H1 (cell line): ENCODE results near the gene BBS1. TPM values are rescaled to one million over a fixed set of nuclear protein-coding genes. Genes with fewer than 3 reads are reported as not detected.

Experiments
- CTCF ChIA-PET: fragments of 300-600 bp; sonication (Branson Sonifier 250); formaldehyde crosslinking; loops from one replicate; lab custom pipeline; 2021; ENCODE audit not compliant: partially characterized antibody; lab: Charles Lee
- POLR2A ChIA-PET: fragments of 300-600 bp; sonication (Branson Sonifier 250); formaldehyde crosslinking; loops from one replicate; lab custom pipeline; 2021; ENCODE audit warnings: inconsistent platforms; ENCODE audit not compliant: partially characterized antibody; lab: Charles Lee
- DNase-seq, 2 experiments: peaks; one replicate each; pipeline versions ENCODE4 v3.0.0 to v3.0.0-alpha.2; 2010 to 2022; ENCODE audit warnings: low spot score in 2 of 2, low read depth in 1 of 2, mixed read lengths in 1 of 2
- FAIRE-seq: peaks from 2 replicates; lab custom pipeline; 2011; peaks lifted over from hg19 to GRCh38; lab: Jason Lieb, UNC
- H2AFZ ChIP-seq: 2 replicates; pipeline ENCODE4 v1.8.1; 2012; ENCODE audit warnings: low read length, inconsistent platforms
- H2AK5ac ChIP-seq: 2 replicates; pipeline ENCODE4 v1.6.1; 2013; ENCODE audit warnings: low read depth, low read length
- H2BK120ac ChIP-seq: replicated peaks from 2 replicates; pipeline ENCODE3; 2013; ENCODE audit warnings: low read depth, low read length, inconsistent platforms
- H2BK12ac ChIP-seq: 2 replicates; pipeline ENCODE4 v1.6.1; 2013; ENCODE audit warnings: low read depth, low read length
- H2BK15ac ChIP-seq: 2 replicates; pipeline ENCODE4 v1.6.1; 2013; ENCODE audit warnings: low read length
- H2BK20ac ChIP-seq: 2 replicates; pipeline ENCODE4 v1.6.1; 2013; ENCODE audit warnings: low read length
- H2BK5ac ChIP-seq: 2 replicates; pipeline ENCODE4 v1.6.1; 2013; ENCODE audit warnings: low read depth, low read length
- H3K14ac ChIP-seq: 2 replicates; pipeline ENCODE4 v1.6.1; 2013; ENCODE audit warnings: inconsistent platforms; ENCODE audit not compliant: insufficient read length
- H3K18ac ChIP-seq: 2 replicates; pipeline ENCODE4 v1.6.1; 2013; ENCODE audit warnings: low read length; ENCODE audit errors: extremely low read depth
- H3K23ac ChIP-seq: 2 replicates; pipeline ENCODE4 v1.6.1; 2013; ENCODE audit warnings: inconsistent platforms; ENCODE audit not compliant: insufficient read length
- H3K23me2 ChIP-seq: 2 replicates; pipeline ENCODE4 v1.6.1; 2013; ENCODE audit warnings: low read depth, low read length
- H3K27ac ChIP-seq: 2 replicates; pipeline ENCODE4 v1.6.1; 2011; ENCODE audit warnings: low read depth, low read length, inconsistent platforms
- H3K27me3 ChIP-seq, 4 experiments: replicated peaks in 1 of 4; 1 replicate in 1 of 4; 2 replicates in 3 of 4; pipeline versions ENCODE4 v1.6.1 to v1.8.1; 2011 to 2013; ENCODE audit warnings: low read length in 3 of 4, mild to moderate bottlenecking in 3 of 4, inconsistent platforms in 2 of 4, mixed read lengths in 2 of 4, moderate library complexity in 1 of 4; ENCODE audit not compliant: control insufficient read depth in 3 of 4, insufficient read depth in 3 of 4; ENCODE audit errors: extremely low read depth in 1 of 4
- H3K36me3 ChIP-seq, 4 experiments: 2 replicates each; pipeline versions ENCODE4 v1.6.1 to v1.8.1; 2011 to 2013; ENCODE audit warnings: mild to moderate bottlenecking in 4 of 4, low read length in 3 of 4, moderate library complexity in 2 of 4, control low read depth in 1 of 4, inconsistent platforms in 1 of 4; ENCODE audit not compliant: insufficient read depth in 4 of 4, control insufficient read depth in 2 of 4
- H3K4ac ChIP-seq: replicated peaks from 2 replicates; pipeline ENCODE3; 2013; ENCODE audit warnings: low read length, low read depth, mixed read lengths, inconsistent platforms; ENCODE audit not compliant: insufficient read length
- H3K4me1 ChIP-seq, 4 experiments: replicated peaks in 1 of 4; 1 replicate in 1 of 4; 2 replicates in 3 of 4; pipeline versions ENCODE4 v1.6.1 to v1.8.1; 2011 to 2013; ENCODE audit warnings: low read length in 3 of 4, inconsistent platforms in 2 of 4, mixed read lengths in 1 of 4; ENCODE audit not compliant: insufficient read depth in 4 of 4, control insufficient read depth in 3 of 4
- H3K4me2 ChIP-seq, 2 experiments: 2 replicates each; pipeline versions ENCODE4 v1.6.1 to v1.8.1; 2011 to 2013; ENCODE audit warnings: low read depth in 2 of 2, low read length in 2 of 2, control low read depth in 1 of 2, inconsistent platforms in 1 of 2, mild to moderate bottlenecking in 1 of 2; ENCODE audit not compliant: insufficient read depth in 1 of 2
- H3K4me3 ChIP-seq, 4 experiments: fragments of 200-600, 300-600 bp in 1 of 4; sonication (generic), shearing (Covaris generic), sonication (Bioruptor Twin) in 1 of 4; 2 replicates each; pipeline versions ENCODE4 v1.5.1 to v1.8.1; 2011 to 2016; ENCODE audit warnings: low read length in 4 of 4, low read depth in 3 of 4, control low read depth in 2 of 4, inconsistent platforms in 2 of 4, mild to moderate bottlenecking in 2 of 4, mixed read lengths in 1 of 4, moderate library complexity in 1 of 4; ENCODE audit not compliant: insufficient read depth in 2 of 4; ENCODE audit errors: extremely low read depth in 1 of 4
- H3K56ac ChIP-seq: replicated peaks from 2 replicates; pipeline ENCODE3; 2013; ENCODE audit warnings: low read depth, mild to moderate bottlenecking, mixed read lengths, low read length, inconsistent platforms; ENCODE audit not compliant: insufficient read length
- H3K79me1 ChIP-seq: 2 replicates; pipeline ENCODE4 v1.6.1; 2013; ENCODE audit warnings: low read depth, low read length, control low read depth
- H3K79me2 ChIP-seq, 2 experiments: 2 replicates each; pipeline versions ENCODE4 v1.6.1 to v1.8.1; 2012 to 2013; ENCODE audit warnings: low read length in 2 of 2, mild to moderate bottlenecking in 2 of 2, inconsistent platforms in 1 of 2; ENCODE audit not compliant: insufficient read depth in 2 of 2, control insufficient read depth in 1 of 2
- H3K9ac ChIP-seq, 4 experiments: replicated peaks in 1 of 4; 1 replicate in 1 of 4; 2 replicates in 3 of 4; pipeline versions ENCODE4 v1.6.1 to v1.8.1; 2011 to 2013; ENCODE audit warnings: low read depth in 3 of 4, low read length in 3 of 4, control low read depth in 2 of 4, mild to moderate bottlenecking in 2 of 4, moderate library complexity in 2 of 4, inconsistent platforms in 1 of 4; ENCODE audit errors: extremely low read depth in 1 of 4
- H3K9me3 ChIP-seq, 2 experiments: 2 replicates each; pipeline versions ENCODE4 v1.6.1 to v1.8.1; 2012 to 2013; ENCODE audit warnings: mild to moderate bottlenecking in 2 of 2, moderate library complexity in 2 of 2, control low read depth in 1 of 2, inconsistent platforms in 1 of 2, low read depth in 1 of 2, low read length in 1 of 2, mixed read lengths in 1 of 2; ENCODE audit not compliant: insufficient read depth in 2 of 2
- H4K20me1 ChIP-seq, 2 experiments: replicated peaks in 1 of 2; 2 replicates each; pipeline versions ENCODE3 to v1.8.1; 2011 to 2013; ENCODE audit warnings: inconsistent platforms in 2 of 2, low read length in 2 of 2, mild to moderate bottlenecking in 1 of 2; ENCODE audit not compliant: insufficient read depth in 2 of 2, control insufficient read depth in 1 of 2
- H4K5ac ChIP-seq: 2 replicates; pipeline ENCODE4 v1.6.1; 2013; ENCODE audit warnings: low read length, low read depth, mixed read lengths, inconsistent platforms; ENCODE audit not compliant: insufficient read length
- H4K8ac ChIP-seq: 2 replicates; pipeline ENCODE4 v1.8.0; 2013; ENCODE audit warnings: mild to moderate bottlenecking, moderate library complexity, low read length, inconsistent platforms; ENCODE audit not compliant: insufficient read depth; ENCODE audit errors: extremely low read depth
- H4K91ac ChIP-seq: replicated peaks from 2 replicates; pipeline ENCODE3; 2013; ENCODE audit warnings: low read length, mixed read lengths, inconsistent platforms; ENCODE audit not compliant: insufficient read length
- CBX8 ChIP-seq: fragments of 300-800, 300-1000 bp; sonication (generic); IDR thresholded peaks from 2 replicates; pipeline ENCODE4 v1.7.1; 2016; ENCODE audit warnings: low read depth, low read length, borderline replicate concordance
- CTBP2 ChIP-seq: IDR thresholded peaks from 2 replicates; pipeline ENCODE4 v1.7.0; 2011; ENCODE audit warnings: borderline replicate concordance, mild to moderate bottlenecking, moderate library complexity, mixed read lengths, low read length; ENCODE audit not compliant: insufficient read depth, insufficient read length
- EP300 ChIP-seq, 2 experiments: IDR thresholded peaks; 1 replicate in 1 of 2; 2 replicates in 1 of 2; pipeline ENCODE4 v1.6.1; 2011 to 2012; ENCODE audit warnings: low read depth in 2 of 2, low read length in 2 of 2, mild to moderate bottlenecking in 2 of 2, borderline replicate concordance in 1 of 2, inconsistent platforms in 1 of 2, moderate library complexity in 1 of 2
- KDM1A ChIP-seq: fragments of 200-600, 300-600 bp; sonication (generic); IDR thresholded peaks from 2 replicates; pipeline ENCODE4 v1.7.1; 2016; ENCODE audit warnings: mild to moderate bottlenecking, low read length, borderline replicate concordance
- KDM4A ChIP-seq: IDR thresholded peaks from one replicate; pipeline ENCODE4 v1.7.1; 2012; ENCODE audit warnings: low read depth, mild to moderate bottlenecking, moderate library complexity, low read length, inconsistent platforms; ENCODE audit not compliant: severe bottlenecking
- PHF8 ChIP-seq: fragments of 200-600 bp; sonication (generic); conservative IDR thresholded peaks from 2 replicates; pipeline ENCODE4 v1.7.1; 2012; ENCODE audit warnings: low read depth, mild to moderate bottlenecking, inconsistent platforms, low read length, moderate library complexity
- RXRA ChIP-seq: IDR thresholded peaks from 2 replicates; pipeline ENCODE4 v1.6.1; 2011; ENCODE audit warnings: low read depth, mild to moderate bottlenecking, low read length, moderate library complexity; ENCODE audit not compliant: insufficient read depth
- SAP30 ChIP-seq: fragments of 300-600 bp; sonication (generic); IDR thresholded peaks from 2 replicates; pipeline ENCODE4 v1.7.1; 2012; ENCODE audit warnings: low read length, moderate library complexity, mild to moderate bottlenecking, inconsistent platforms; ENCODE audit not compliant: insufficient read depth, insufficient replicate concordance
- WGBS, 2 experiments: shearing (Covaris generic) in 1 of 2; methylation state at CpG; one replicate each; pipeline versions ENCODE4 v1.1.6 to v1.1.7; 2013 to 2015; ENCODE audit warnings: low lambda C conversion rate in 2 of 2, mixed read lengths in 2 of 2, inconsistent platforms in 1 of 2, low coverage in 1 of 2, missing lambda C conversion rate in 1 of 2; ENCODE audit not compliant: insufficient replicate concordance in 2 of 2, insufficient coverage in 1 of 2, insufficient read length in 1 of 2; ENCODE audit errors: extremely low coverage in 1 of 2, missing lambda C conversion rate in 1 of 2; 5-methylcytosine and 5-hydroxymethylcytosine counted together
- polyA plus RNA-seq, 7 experiments: library from polyadenylated mRNA; depleted of rRNA in 3 of 7; stranded (reverse) in 5 of 7; unstranded in 2 of 7; fragments of >200 nt in 5 of 7; fragments of 200-250 nt in 2 of 7; gene quantifications; 1 replicate in 5 of 7; 2 replicates in 1 of 7; 4 replicates in 1 of 7; pipeline versions ENCODE4 v1.2.1 to v1.2.3, GENCODE V29; 2011 to 2013; ENCODE audit warnings: missing spikeins in 2 of 7, mixed read lengths in 2 of 7
- total RNA-seq: library from RNA; stranded (reverse); fragmentation: NEBNext Ultra II Directional; extraction: Animal tissue kit (Norgen Biotek cat#: 25700); gene quantifications from 2 replicates; pipeline ENCODE4 v1.2.1, GENCODE V29; 2021
- TF ChIP-seq, protein P1 (sequence below), 3 experiments: IDR thresholded peaks; 1 replicate in 2 of 3; 2 replicates in 1 of 3; pipeline versions ENCODE4 v1.5.1 to v1.6.1; 2011; ENCODE audit warnings: low read length in 3 of 3, mild to moderate bottlenecking in 3 of 3, inconsistent platforms in 2 of 3, low read depth in 1 of 3, moderate library complexity in 1 of 3; ENCODE audit not compliant: insufficient read depth in 1 of 3; ENCODE audit errors: control extremely low read depth in 1 of 3

BBS1 gene
- total and polyA plus RNA-seq, 2 of the 8 experiments (the other 6 are each of a cell fraction or from before 2014, with no cell fraction given): 19.1 to 19.5 TPM

DNA sequence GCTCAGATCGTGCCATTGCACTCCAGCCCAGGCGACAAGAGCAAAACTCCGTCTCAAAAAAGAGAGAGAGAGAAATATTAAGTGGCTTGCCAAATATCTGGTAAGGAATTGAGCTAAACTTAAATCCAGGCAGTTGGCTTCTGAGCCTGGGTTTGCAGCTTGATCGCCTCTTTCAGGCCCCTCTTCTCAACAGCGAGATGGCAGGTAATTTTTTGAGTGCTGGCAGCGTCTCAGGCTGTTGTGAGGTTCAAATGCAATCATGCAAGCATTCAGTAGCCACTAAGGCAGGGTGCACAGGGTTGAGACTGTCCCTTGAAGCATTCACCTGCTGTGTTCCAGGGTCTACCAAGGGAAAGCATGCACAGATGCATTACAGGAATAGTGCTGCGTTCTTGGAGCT lies 58.6 kb downstream of the BBS1 start:
- H4K20me1 ChIP-seq: no peaks in the 10 kb centered on the region
- H3K14ac ChIP-seq: no peak overlapping the region
- no peak overlapping the region for H2BK15ac ChIP-seq
- H3K18ac ChIP-seq: peak overlapping the region; percentile 71; the same call in 1 of the 2 replicates
- H3K9me3 ChIP-seq: peaks cover 3 to 4% of the 10 kb centered on the region in 2 experiments; a peak in 1 of 4 replicates
- H3K56ac ChIP-seq: no peak overlapping the region
- ChIA-PET CTCF (interaction anchor here (0.8 to 4.6 kb wide), 6 partner anchors 10 to 112 kb away, joined by 3 to 46 read pairs (median 3); partner anchors contain the start of genes CCDC87 and CCS), POLR2A (interaction anchor here (0.6 to 4.8 kb wide), 14 partner anchors 8 to 109 kb away, joined by 3 to 51 read pairs (median 9); partner anchors contain the start of genes ACTN3, CCDC87, CCS and RBM14)
- no peaks in the 10 kb centered on the region for H3K27me3 ChIP-seq
- WGBS, 2 experiments: 91% methylated on average over 7 of the region's 7 CpGs; no CpG with 5 or more reads in 1 of the 2 experiments
- peak overlapping the region; percentile 2; the same call in 1 of the 2 replicates for H2BK5ac ChIP-seq
- no peak overlapping the region for H4K8ac ChIP-seq
- peak overlapping the region; percentile 94 for H3K4ac ChIP-seq
- FAIRE-seq (no peak), DNase-seq (no peak)
- no peak overlapping the region for H3K9ac ChIP-seq
- H3K23me2 ChIP-seq: no peaks in the 10 kb centered on the region
- no peak overlapping the region for H3K4me2 ChIP-seq
- peaks cover 11 to 20% (median 14%) of the 10 kb centered on the region in 4 experiments; a peak in 6 of 7 replicates for H3K4me1 ChIP-seq
- peak overlapping the region; percentile 11; the same call in 1 of the 2 replicates for H2BK12ac ChIP-seq
- H3K79me1 ChIP-seq: no peaks in the 10 kb centered on the region
- H4K91ac ChIP-seq: peak overlapping the region; percentile 32
- no peak overlapping the region for H2AK5ac ChIP-seq
- peak overlapping the region; percentile 63; the same call in 1 of the 2 replicates for H2BK20ac ChIP-seq
- peak overlapping the region; percentile 74 for H2BK120ac ChIP-seq
- no peaks in the 10 kb centered on the region for H3K79me2 ChIP-seq
- no peaks in the 10 kb centered on the region for H3K36me3 ChIP-seq
- no peak overlapping the region for H3K4me3 ChIP-seq
- H3K27ac ChIP-seq: no peak overlapping the region; the same call in 1 of the 2 replicates
- H3K23ac ChIP-seq: no peak overlapping the region
- H4K5ac ChIP-seq: peak overlapping the region; percentile 83
- no peak overlapping the region for H2AFZ ChIP-seq
- TF ChIP-seq RXRA: no peak
- no peak for TF ChIP-seq CTBP2
- TF ChIP-seq, protein P1, sequence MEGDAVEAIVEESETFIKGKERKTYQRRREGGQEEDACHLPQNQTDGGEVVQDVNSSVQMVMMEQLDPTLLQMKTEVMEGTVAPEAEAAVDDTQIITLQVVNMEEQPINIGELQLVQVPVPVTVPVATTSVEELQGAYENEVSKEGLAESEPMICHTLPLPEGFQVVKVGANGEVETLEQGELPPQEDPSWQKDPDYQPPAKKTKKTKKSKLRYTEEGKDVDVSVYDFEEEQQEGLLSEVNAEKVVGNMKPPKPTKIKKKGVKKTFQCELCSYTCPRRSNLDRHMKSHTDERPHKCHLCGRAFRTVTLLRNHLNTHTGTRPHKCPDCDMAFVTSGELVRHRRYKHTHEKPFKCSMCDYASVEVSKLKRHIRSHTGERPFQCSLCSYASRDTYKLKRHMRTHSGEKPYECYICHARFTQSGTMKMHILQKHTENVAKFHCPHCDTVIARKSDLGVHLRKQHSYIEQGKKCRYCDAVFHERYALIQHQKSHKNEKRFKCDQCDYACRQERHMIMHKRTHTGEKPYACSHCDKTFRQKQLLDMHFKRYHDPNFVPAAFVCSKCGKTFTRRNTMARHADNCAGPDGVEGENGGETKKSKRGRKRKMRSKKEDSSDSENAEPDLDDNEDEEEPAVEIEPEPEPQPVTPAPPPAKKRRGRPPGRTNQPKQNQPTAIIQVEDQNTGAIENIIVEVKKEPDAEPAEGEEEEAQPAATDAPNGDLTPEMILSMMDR (IDR thresholded peaks at IDR 0.05; ENCODE audit: control extremely low read depth in 1 of 3, insufficient read depth in 1 of 3, low read depth in 1 of 3, low read length in 3 of 3): no peak
- TF ChIP-seq PHF8: no peak
- no peak for TF ChIP-seq KDM1A
- TF ChIP-seq EP300 (IDR thresholded peaks at IDR 0.05; ENCODE audit: borderline replicate concordance in 1 of 2, low read depth in 2 of 2, low read length in 2 of 2): no peak
- no peak for TF ChIP-seq KDM4A
- no peak for TF ChIP-seq SAP30
- TF ChIP-seq CBX8: no peak
